HG02981 (cell line): Measurements from ENCODE around the gene MLLT3.
"Not testable (repeated sequence)": the region's sequence is repeated elsewhere in the genome, so short reads cannot be mapped to it uniquely, and the experiment has no call there.

Source experiments
- ATAC-seq: cut with Tn5 transposase; IDR thresholded peaks from one replicate; pipeline ENCODE4 v1.9.1; 2021; ENCODE audit warnings: mild to moderate bottlenecking, moderate library complexity; ENCODE audit not compliant: unreplicated experiment

The MLLT3 gene

GRCh38 chr9:20599195-20599594 lies 23.1 kb downstream of the MLLT3 start:
- no peak for ATAC-seq

- ATAC-seq = no peak
These were observed 23.9 kb downstream of the MLLT3 start for GRCh38 chr9:20598367-20598766.

- no peak for ATAC-seq
These were observed 24.4 kb downstream of the MLLT3 start for GRCh38 chr9:20597862-20598261.

- ATAC-seq = no peak
These were observed 27.7 kb downstream of the MLLT3 start for GRCh38 chr9:20594608-20595007.

- ATAC-seq = no peak
These were observed 28.8 kb downstream of the MLLT3 start for GRCh38 chr9:20593537-20593936.

- no peak for ATAC-seq
These were observed 29.2 kb downstream of the MLLT3 start for GRCh38 chr9:20593105-20593504.

GRCh38 chr9:20592673-20593072 lies 29.6 kb downstream of the MLLT3 start:
- no peak for ATAC-seq

GRCh38 chr9:20591223-20591622 lies 31.1 kb downstream of the MLLT3 start:
- ATAC-seq = no peak

GRCh38 chr9:20584968-20585643 lies 37.2 kb downstream of the MLLT3 start:
- ATAC-seq = no peak

GRCh38 chr9:20583088-20583487 lies 39.2 kb downstream of the MLLT3 start:
- not testable (repeated sequence) for ATAC-seq

GRCh38 chr9:20582150-20582549 lies 40.1 kb downstream of the MLLT3 start:
- peak; percentile 68 for ATAC-seq

GRCh38 chr9:20580673-20581072 lies 41.6 kb downstream of the MLLT3 start:
- no peak for ATAC-seq

- ATAC-seq = no peak
These were observed 42.6 kb downstream of the MLLT3 start for GRCh38 chr9:20579524-20580314.

GRCh38 chr9:20573023-20573422 lies 49.3 kb downstream of the MLLT3 start:
- ATAC-seq = no peak

GRCh38 chr9:20570756-20571155 lies 51.5 kb downstream of the MLLT3 start:
- no peak for ATAC-seq

GRCh38 chr9:20570087-20570486 lies 52.2 kb downstream of the MLLT3 start:
- no peak for ATAC-seq

GRCh38 chr9:20569525-20569924 lies 52.8 kb downstream of the MLLT3 start:
- no peak for ATAC-seq

GRCh38 chr9:20568400-20568799 lies 53.9 kb downstream of the MLLT3 start:
- ATAC-seq = no peak

- no peak for ATAC-seq
These were observed 55.9 kb downstream of the MLLT3 start for GRCh38 chr9:20566401-20566800.

GRCh38 chr9:20564650-20565049 lies 57.6 kb downstream of the MLLT3 start:
- ATAC-seq = no peak

GRCh38 chr9:20563917-20564316 lies 58.4 kb downstream of the MLLT3 start:
- no peak for ATAC-seq

GRCh38 chr9:20562051-20562450 lies 60.2 kb downstream of the MLLT3 start:
- ATAC-seq = no peak
